Stimulated activated CD4-positive, alpha-beta T cell treated with anti-CD3 and anti-CD28 coated beads, Interleukin-15, amount 100 ng/mL, for 24 hours (primary cell): Measurements from ENCODE around the gene HMOX2.
A peak's percentile ranks its signal among the peaks of the same experiment; 100 is the strongest.

ENCODE experiments used
- DNase-seq: peaks from one replicate; pipeline ENCODE4 v3.0.0-alpha.2; 2020

The HMOX2 gene

GRCh38 chr16:4525634-4526277 is 49.6 kb downstream of the HMOX2 start:
- no peak for DNase-seq

GRCh38 chr16:4529085-4530060 is 53.2 kb downstream of the HMOX2 start:
- peak; percentile 35 for DNase-seq

- no peak for DNase-seq
Measured at GRCh38 chr16:4531811-4532210, 55.6 kb downstream of the HMOX2 start.

GRCh38 chr16:4532238-4532637 is 56.0 kb downstream of the HMOX2 start:
- no peak for DNase-seq

- no peak for DNase-seq
Measured at GRCh38 chr16:4533490-4533889, 57.3 kb downstream of the HMOX2 start.

- no peak for DNase-seq
Measured at GRCh38 chr16:4534151-4534790, 58.1 kb downstream of the HMOX2 start.

GRCh38 chr16:4535627-4536108 is 59.5 kb downstream of the HMOX2 start:
- DNase-seq, result peak; percentile 68

GRCh38 chr16:4536391-4537106 is 60.4 kb downstream of the HMOX2 start:
- no peak for DNase-seq

GRCh38 chr16:4537376-4538343 is 61.5 kb downstream of the HMOX2 start:
- DNase-seq, result peak; percentile 27

- peak; percentile 98 for DNase-seq
Measured at GRCh38 chr16:4538350-4539235, 62.4 kb downstream of the HMOX2 start, which contains the start of gene CDIP1. CDIP1 (minus strand) TSS chr16:4538773; CDS start chr16:4514130, 24,643 bp downstream.

GRCh38 chr16:4539716-4540284 is 63.6 kb downstream of the HMOX2 start:
- no peak for DNase-seq

GRCh38 chr16:4544473-4544872 is 68.3 kb downstream of the HMOX2 start:
- DNase-seq, result no peak

GRCh38 chr16:4548124-4548523 is 71.9 kb downstream of the HMOX2 start:
- DNase-seq, result no peak

GRCh38 chr16:4550591-4550990 is 74.4 kb downstream of the HMOX2 start:
- DNase-seq, result no peak

- no peak for DNase-seq
Measured at GRCh38 chr16:4552541-4552940, 76.3 kb downstream of the HMOX2 start.

GRCh38 chr16:4556112-4556511 is 79.9 kb downstream of the HMOX2 start, which contains the start of gene C16orf96:
C16orf96 (plus strand) TSS chr16:4556340; CDS start chr16:4556490, 150 bp downstream.
- DNase-seq, result no peak

GRCh38 chr16:4556580-4556979 is 80.4 kb downstream of the HMOX2 start:
- DNase-seq, result no peak

GRCh38 chr16:4557973-4558372 is 81.8 kb downstream of the HMOX2 start:
- DNase-seq, result no peak
